Measurements from ENCODE around the gene IKZF2. TPM values are rescaled to one million over a fixed set of nuclear protein-coding genes. Genes with fewer than 3 reads are reported as not detected.

IKZF2 gene
- total and polyA plus RNA-seq, 2 experiments from 2014 or later, result 2.6 to 10.1 TPM

DNA sequence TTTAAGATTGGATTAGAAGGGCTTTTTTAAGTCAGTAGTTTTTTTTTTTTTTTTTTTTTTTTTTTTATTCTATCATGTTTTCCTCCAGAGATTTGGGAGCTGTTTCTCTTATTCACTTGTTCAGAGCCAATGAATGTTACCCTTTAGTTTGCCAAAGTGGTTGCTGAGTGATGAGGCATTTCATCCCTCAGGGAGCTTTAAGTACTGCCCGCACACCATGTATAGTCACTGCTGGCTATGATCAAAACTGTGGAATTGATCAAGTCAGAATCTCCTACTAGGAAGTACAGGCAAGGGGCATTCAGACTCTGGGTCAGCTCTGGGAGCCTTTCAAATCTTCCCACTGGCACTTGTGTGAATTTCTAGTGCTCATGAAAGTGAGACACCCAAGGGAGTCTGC is 201.6 kb downstream of the IKZF2 start:
- Histone ChIP-seq H3K36me3 (ENCODE audit: insufficient read depth) (no peaks in the 10 kb centered on the region), H3F3A (replicated peaks; ENCODE audit: low read depth) (no peaks in the 10 kb centered on the region), H3K4me2 (no peak overlapping the region), H4K20me1 (replicated peaks; ENCODE audit: insufficient read depth) (no peaks in the 10 kb centered on the region), H3K4me1 (ENCODE audit: insufficient read depth) (0 out of 2 replicates have a peak, but pooled peaks cover 6% of the 10 kb centered on the region), H3K79me2 (replicated peaks; ENCODE audit: insufficient read depth) (no peaks in the 10 kb centered on the region), H3K9me2 (ENCODE audit: insufficient read depth) (no peaks in the 10 kb centered on the region), H3K27ac (ENCODE audit: low read depth) (no peak overlapping the region), H3K4me3 (no peak overlapping the region), H3K27me3 (ENCODE audit: insufficient read depth) (no peaks in the 10 kb centered on the region), H2AFZ (no peak overlapping the region)
- Mint-ChIP-seq H3K4me3 (no peak overlapping the region), H3K27me3 (ENCODE audit: insufficient read depth, low read depth, poor library complexity) (no peaks in the 10 kb centered on the region), H3K36me3 (ENCODE audit: low read depth) (no peaks in the 10 kb centered on the region), H3K4me1 (peaks cover 21% of the 10 kb centered on the region), H3K27ac (no peak overlapping the region), H3K9me3 (no peaks in the 10 kb centered on the region)
- no peak for ATAC-seq
- TF ChIP-seq, protein P1, sequence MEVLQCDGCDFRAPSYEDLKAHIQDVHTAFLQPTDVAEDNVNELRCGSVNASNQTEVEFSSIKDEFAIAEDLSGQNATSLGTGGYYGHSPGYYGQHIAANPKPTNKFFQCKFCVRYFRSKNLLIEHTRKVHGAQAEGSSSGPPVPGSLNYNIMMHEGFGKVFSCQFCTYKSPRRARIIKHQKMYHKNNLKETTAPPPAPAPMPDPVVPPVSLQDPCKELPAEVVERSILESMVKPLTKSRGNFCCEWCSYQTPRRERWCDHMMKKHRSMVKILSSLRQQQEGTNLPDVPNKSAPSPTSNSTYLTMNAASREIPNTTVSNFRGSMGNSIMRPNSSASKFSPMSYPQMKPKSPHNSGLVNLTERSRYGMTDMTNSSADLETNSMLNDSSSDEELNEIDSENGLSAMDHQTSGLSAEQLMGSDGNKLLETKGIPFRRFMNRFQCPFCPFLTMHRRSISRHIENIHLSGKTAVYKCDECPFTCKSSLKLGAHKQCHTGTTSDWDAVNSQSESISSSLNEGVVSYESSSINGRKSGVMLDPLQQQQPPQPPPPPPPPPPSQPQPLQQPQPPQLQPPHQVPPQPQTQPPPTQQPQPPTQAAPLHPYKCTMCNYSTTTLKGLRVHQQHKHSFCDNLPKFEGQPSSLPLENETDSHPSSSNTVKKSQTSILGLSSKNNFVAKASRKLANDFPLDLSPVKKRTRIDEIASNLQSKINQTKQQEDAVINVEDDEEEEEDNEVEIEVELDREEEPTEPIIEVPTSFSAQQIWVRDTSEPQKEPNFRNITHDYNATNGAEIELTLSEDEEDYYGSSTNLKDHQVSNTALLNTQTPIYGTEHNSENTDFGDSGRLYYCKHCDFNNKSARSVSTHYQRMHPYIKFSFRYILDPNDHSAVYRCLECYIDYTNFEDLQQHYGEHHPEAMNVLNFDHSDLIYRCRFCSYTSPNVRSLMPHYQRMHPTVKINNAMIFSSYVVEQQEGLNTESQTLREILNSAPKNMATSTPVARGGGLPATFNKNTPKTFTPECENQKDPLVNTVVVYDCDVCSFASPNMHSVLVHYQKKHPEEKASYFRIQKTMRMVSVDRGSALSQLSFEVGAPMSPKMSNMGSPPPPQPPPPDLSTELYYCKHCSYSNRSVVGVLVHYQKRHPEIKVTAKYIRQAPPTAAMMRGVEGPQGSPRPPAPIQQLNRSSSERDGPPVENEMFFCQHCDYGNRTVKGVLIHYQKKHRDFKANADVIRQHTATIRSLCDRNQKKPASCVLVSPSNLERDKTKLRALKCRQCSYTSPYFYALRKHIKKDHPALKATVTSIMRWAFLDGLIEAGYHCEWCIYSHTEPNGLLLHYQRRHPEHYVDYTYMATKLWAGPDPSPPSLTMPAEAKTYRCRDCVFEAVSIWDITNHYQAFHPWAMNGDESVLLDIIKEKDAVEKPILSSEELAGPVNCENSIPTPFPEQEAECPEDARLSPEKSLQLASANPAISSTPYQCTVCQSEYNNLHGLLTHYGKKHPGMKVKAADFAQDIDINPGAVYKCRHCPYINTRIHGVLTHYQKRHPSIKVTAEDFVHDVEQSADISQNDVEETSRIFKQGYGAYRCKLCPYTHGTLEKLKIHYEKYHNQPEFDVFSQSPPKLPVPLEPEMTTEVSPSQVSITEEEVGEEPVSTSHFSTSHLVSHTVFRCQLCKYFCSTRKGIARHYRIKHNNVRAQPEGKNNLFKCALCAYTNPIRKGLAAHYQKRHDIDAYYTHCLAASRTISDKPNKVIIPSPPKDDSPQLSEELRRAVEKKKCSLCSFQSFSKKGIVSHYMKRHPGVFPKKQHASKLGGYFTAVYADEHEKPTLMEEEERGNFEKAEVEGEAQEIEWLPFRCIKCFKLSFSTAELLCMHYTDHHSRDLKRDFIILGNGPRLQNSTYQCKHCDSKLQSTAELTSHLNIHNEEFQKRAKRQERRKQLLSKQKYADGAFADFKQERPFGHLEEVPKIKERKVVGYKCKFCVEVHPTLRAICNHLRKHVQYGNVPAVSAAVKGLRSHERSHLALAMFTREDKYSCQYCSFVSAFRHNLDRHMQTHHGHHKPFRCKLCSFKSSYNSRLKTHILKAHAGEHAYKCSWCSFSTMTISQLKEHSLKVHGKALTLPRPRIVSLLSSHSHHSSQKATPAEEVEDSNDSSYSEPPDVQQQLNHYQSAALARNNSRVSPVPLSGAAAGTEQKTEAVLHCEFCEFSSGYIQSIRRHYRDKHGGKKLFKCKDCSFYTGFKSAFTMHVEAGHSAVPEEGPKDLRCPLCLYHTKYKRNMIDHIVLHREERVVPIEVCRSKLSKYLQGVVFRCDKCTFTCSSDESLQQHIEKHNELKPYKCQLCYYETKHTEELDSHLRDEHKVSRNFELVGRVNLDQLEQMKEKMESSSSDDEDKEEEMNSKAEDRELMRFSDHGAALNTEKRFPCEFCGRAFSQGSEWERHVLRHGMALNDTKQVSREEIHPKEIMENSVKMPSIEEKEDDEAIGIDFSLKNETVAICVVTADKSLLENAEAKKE (CRISPR knock-in tag; IDR thresholded peaks at IDR 0.05), result no peak
- TF ChIP-seq JUNB (IDR thresholded peaks at IDR 0.05; ENCODE audit: unreplicated experiment), result no peak
- TF ChIP-seq ZNF331 (CRISPR knock-in tag; IDR thresholded peaks at IDR 0.05; ENCODE audit: low read depth), result no peak
- no peak for DNase-seq (ENCODE audit: low spot score)

Other genes starting within 250 kb of the IKZF2 start
- gene SPAG16, start 132.9 kb upstream of the IKZF2 start, total RNA-seq (2014; rRNA removed; shearing (Covaris generic)), result 19.7 and 20.2 TPM in 2 replicates
- 41.4 and 47.8 TPM in 2 replicates for gene SPAG16, start 132.9 kb upstream of the IKZF2 start, polyA plus RNA-seq (2016; fragmentation: Nextera tagmentation; extraction: Ambion mirVana)